GM21423 (cell line): ENCODE results near the gene LRP5.
"Not testable (repeated sequence)": the region's sequence is repeated elsewhere in the genome, so short reads cannot be mapped to it uniquely, and the experiment has no call there.

Source experiments
- ATAC-seq: cut with Tn5 transposase; IDR thresholded peaks from one replicate; pipeline ENCODE4 v1.9.1; 2021; ENCODE audit warnings: mild to moderate bottlenecking, moderate library complexity; ENCODE audit not compliant: unreplicated experiment

Gene LRP5

DNA sequence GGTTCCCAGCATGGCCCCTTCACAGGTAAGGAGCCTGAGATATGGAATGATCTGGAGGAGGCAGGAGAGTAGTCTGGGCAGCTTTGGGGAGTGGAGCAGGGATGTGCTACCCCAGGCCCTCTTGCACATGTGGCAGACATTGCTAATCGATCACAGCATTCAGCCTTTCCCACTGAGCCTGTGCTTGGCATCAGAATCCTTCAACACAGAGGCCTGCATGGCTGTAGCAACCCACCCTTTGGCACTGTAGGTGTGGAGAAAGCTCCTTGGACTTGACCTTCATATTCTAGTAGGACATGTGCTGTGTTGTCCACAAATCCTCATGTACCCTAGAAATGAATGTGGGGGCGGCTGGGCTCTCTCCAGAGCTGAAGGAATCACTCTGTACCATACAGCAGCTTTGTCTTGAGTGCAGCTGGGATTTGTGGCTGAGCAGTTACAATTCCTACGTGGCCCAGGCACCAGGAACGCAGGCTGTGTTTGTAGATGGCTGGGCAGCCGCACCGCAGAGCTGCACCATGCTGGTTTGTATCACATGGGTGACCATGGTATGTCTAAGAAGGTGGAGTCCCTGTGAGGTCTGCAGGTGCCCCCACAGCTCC lies 126.4 kb downstream of the LRP5 start:
- no peak for ATAC-seq

DNA sequence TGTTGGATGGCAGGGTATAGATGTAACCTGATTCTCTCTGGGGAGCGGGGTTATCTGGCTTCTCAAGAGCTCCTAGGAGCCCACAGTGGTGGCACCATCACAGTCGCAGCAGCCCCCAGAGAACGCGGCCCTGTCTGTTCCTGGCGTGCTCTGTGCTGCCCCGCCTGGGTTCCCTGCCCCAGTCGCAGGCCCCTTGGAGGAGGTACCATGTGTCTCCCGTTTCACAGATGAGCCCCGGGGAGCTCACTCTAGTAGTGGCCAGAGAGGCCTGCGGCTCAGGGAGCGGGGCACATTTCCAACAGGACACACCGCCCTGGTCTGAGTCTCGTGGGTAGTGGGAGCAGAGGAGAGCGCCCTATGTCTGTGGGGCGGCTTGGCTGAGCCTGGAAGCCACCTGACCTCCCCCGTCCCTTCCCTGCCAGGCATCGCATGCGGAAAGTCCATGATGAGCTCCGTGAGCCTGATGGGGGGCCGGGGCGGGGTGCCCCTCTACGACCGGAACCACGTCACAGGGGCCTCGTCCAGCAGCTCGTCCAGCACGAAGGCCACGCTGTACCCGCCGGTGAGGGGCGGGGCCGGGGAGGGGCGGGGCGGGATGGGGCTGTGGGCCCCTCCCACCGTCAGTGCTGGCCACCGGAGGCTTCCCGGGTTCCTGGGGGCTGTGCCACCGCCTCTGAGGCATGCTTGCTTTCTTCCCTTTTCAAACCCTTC lies 127.1 kb downstream of the LRP5 start:
- ATAC-seq: no peak

DNA sequence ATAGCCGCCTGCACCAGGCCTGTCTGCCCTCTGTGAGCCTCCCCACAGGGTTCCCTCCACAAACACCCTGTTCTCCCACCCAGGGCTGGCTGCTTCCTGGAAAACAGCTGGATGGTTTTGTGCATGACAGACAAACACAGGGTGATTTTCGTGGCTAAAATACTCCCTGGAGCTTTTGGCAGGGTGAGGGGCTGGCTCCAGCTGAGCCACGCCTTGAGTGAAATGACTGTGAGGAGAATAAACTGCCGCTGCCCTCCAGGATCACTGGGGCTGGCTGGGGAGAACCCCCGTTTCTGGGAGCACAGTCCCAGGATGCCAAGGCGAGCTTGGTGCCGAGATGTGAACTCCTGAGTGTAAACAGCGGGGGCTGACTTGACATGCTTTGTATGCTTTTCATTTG lies 127.8 kb downstream of the LRP5 start:
- no peak for ATAC-seq

DNA sequence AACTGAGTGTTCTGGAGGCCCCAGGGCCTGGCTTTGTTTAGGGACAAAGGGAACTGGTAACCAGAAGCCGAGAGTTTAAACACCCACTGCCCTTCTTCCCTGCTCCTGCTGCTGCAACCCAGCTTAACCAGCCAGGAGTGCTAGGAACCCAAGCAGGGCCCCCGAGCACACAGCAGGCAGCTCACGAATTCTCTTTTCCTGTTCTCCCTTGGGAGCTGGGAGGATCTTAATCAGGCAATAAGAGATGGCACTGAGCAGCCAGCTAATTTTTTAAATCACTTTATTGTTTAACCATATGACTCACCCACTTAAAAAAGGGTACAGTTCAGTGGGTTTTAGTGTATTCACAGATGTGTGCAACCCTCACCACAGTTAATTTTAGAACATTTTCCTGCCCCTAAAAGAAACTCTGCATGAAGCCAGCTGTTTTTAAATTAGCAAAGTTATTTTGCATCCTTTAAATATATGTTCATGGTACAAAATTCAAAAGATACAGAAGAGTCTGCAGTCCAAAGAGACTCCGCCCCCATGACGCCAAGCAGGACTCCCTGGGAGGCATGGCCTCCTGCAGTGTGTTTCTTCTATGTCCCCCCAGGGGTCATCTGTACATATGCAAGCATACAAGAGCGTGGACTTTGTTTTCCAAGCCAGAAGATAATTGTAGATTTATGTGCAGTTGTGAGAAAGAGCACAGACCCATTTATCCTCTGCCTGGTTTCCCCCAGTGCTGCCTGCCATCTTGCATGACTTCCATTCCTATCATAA lies 129.3 kb downstream of the LRP5 start:
- ATAC-seq: no peak

DNA sequence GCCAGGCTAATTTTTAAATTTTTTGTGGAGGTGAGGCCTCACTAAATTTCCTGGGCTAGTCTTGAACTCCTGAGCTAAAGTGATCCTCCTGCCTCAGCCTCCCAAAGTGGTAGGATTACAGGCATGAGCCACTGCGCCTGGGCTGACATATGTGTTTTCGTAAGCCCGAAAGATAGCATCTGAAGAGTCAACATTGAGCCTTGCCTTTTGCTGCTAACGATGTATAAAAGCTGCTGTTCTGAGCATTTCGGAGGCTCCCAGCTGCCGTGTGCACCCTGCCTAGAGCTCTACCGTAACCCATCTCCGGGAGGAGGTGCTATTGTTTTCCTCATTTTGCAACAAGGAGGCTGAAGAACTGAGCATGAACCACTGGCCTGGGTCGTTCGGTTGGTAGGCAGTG lies 130.0 kb downstream of the LRP5 start:
- ATAC-seq: no peak

DNA sequence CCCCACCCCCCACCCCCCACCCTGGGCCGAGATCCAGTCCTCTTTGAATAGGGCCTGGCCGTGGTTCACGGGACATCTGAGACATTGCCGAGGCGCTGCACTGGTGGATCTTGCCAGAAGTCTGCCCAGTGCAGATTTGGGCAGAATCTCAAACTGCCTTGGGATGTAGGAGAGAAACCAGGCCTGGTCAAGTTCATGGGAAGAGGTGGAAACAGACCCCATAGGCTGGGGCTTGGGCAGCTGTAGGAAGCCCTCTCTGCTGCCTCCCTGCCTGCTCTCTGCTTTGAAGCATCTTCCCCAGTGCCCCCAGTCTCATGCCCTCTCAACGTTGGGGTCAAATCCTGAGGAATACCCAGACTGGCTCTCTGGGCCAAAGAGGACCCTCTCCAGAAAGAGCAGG lies 132.2 kb downstream of the LRP5 start:
- no peak for ATAC-seq

DNA sequence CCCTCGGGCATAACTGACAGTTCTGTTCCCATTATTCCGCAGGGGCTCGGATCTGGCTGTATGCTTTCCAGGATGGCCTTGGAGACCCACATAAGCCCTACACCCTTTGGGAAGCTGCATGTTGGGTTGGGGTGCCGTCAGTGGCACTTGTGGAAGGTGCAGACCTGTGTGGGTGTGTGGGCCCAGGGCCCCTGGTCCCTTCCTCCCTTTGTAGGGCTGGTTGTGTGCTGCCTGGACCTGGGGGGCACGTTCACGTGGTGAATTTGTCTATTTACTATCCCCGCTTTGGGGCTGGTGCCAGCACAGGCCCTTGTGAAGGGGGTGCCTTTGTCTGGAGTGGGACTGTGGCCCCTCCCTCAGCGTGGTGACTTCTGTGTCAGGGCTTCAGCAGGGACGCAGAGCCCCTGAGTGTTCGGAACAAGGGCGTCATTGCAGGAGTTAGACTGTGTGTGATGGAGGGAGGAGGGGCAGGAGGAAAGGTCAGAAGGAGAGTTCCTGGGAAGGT lies 133.2 kb downstream of the LRP5 start:
- no peak for ATAC-seq

DNA sequence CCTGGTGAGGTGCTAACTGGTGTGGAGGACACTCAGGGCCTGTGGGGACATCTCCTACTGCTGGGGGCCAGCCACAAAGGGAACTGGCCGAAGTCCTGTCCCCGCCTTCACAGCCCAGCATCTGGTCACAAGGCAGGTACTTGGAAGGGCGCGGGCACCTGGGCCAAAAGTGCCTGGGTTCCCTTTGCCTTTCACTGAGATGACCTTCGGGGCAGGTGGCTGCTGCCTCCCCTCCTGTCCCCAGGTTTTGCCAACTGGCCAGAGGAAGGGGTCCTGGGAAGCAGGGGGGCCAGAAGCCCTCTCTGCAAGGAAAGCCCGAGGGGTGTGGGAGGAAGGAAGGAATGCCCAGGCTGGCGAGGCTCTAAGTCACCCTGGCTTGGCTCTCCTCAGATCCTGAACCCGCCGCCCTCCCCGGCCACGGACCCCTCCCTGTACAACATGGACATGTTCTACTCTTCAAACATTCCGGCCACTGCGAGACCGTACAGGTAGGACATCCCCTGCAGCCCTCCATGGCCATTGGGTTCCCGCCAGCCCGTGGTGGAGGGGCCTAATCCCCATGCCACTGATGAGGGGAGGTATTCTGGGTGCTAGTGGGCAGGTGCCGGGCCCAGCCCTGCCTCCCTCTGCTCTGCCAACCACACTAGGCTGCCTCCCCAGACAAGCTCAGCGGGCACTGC lies 133.8 kb downstream of the LRP5 start:
- ATAC-seq: no peak

DNA sequence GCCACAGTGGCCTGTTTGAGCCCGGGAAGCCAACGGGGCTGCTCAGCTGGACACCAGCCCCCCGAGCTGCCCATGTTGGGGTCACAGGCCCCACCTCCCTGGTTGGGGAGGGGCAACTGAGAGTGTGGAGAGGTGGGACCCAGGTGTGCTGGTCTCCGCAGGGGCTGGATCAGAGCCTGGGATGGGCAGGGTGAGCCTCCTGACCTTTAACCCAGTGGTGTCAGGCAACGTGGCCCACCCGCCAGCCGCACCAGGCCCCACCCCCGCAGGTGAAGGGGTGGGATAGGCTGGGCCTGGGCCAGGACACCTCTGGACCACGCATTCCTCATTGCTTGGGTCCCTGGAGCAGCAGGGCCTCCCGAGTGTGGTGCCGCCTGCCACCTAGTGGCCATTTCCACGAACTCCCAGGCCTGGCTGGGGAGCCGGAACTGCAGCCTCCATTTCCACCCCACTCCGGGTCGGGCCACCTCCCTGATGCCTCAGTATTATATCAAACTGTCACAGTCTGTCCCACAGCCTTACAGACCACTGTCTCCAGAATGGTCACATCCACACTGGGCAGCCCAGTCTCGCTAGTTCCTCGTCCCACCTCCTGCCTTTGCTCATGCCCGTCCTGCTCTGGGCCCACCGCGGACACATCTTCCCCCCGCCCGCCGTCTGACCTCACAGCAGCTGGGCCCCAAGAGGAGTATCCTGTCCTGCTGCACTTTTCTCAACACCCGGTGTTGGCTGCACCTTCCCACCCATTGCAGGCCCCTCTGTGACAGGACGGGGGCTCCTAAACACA lies 134.8 kb downstream of the LRP5 start:
- ATAC-seq: peak; percentile 55

DNA sequence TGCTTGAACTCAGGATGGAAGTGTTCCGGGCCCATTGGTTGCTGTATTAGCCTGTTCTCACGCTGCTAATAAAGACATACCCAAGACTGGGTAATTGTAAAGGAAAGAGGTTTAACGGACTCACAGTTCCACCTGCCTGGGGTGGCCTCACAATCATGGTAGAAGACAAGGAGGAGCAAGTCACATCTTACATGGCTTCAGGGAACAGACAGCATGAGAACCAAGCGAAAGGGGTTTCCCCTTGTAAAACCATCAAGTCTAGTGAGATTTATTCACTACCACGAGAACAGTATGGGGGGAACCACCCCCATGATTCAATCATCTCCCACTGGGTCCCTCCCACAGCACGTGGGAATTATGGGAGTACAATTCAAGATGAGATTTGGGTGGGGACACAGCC lies 135.5 kb downstream of the LRP5 start:
- not testable (repeated sequence) for ATAC-seq

DNA sequence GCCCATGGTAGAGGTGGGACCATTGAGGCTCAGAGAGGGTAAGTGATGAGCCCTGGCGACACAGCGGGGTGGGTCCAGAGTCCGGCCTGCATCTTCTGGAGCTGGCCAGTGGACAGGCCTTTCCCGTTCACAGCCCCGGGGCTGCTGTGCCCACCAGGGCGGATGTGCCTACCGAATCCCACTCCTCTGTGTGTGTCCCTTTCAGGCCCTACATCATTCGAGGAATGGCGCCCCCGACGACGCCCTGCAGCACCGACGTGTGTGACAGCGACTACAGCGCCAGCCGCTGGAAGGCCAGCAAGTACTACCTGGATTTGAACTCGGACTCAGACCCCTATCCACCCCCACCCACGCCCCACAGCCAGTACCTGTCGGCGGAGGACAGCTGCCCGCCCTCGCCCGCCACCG lies 136.2 kb downstream of the LRP5 start:
- no peak for ATAC-seq

DNA sequence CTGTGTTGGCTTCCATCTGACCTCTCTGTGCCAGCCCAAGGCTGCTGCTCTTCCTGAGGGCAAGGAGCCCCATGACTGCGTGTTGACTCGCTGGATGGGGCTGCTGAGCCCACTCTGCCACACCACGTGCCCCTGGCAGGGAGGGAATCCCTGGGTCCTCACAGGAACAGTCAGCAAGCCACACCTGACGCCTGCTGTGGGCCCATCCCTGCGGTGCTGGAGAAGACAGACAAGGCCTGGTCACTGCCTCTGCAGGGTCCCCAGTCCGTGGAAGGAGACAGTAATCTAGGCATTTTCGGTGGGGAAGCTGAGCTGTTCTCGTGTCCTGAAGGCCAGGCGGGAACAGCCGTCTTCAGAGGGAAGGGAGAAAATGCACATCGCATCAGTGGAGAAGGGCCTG lies 137.6 kb downstream of the LRP5 start:
- ATAC-seq: no peak

DNA sequence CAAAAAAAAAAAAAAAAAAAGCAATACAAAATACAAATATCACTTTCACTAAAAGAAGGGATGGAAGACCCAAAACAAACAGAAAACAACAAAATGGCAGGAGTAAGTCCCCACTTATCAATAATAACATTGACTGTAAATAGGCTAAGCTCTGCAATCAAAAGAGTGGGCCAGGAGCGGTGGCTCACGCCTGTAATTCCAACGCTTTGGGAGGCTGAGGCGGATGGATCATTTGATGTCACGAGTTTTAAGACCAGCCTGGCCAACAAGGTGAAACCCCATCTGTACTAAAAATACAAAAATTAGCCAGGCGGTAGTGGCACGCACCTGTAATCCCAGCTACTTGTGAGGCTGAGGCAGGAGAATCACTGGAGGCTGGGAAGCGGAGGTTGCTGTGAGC lies 138.3 kb downstream of the LRP5 start:
- no peak for ATAC-seq

DNA sequence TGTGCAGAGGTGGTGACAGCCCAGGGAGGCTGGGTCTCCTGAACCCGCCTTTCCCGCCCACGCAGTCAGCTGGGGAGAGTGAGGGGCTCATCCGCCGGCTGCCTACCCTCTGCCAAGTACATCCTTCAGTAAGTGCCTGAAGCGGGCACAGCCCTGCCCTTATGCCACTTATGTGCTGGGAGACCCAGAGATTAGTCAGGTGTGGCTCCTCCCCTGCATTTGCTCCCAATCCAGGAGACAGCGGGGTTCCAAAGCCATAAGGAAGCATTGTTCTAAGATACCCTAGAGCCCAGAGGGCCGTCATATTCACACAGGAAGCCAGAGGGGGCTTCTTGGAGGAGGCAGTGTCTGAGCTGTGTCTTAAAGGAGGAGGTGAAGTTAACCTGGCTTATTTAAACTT lies 142.4 kb downstream of the LRP5 start:
- no peak for ATAC-seq

DNA sequence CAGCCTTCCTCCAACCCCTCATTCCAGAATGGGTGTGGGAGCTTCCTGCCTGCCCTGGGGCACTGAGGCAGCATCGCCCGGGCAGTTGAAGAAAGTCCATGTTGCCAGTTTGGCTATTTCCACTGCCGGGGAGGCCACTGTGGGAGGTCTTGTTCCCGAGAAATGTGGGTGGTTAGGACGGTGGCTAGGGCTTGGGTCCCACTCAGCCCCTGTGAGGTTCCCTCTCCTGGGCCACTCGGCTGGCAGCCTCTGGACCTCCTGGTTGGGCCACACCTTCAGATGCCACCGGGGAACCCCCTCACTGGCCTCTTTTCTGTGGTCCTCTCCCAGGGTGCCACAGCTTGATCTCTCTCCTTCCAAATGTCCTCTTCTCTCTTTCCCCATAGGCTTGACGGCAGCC lies 143.1 kb downstream of the LRP5 start:
- no peak for ATAC-seq

DNA sequence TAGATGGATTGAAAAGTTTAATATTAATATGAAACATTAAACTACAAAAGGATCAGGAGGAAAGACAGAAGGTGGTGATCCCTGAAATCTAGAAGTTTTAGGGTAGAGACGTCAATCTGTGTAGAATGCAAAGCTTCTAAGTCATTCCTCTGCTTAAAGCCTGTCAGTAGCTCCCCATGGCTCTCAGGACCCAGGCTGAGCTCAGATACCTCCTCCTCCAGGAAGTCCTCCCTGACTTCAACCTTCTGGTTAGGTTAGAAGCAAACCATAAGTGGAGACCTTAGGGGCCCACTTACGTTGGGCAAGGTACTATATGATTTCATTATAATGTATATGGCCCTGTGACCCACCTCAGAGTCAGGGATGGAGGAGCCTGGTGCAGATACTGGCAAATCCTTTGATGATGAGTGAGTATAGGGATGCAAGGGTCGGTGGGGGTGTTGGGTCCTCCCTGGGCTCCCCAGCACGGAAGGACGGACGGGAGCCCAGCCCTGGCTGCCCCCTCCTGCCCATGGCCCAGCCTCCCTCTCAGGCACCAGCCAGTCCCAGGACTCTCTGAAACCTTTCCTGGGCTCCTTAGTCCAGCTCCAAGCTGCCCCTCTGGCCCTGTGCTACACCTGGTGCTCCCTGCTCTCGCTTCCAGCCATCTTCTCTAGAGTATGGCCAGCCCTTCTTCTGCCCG lies 145.0 kb downstream of the LRP5 start:
- no peak for ATAC-seq

DNA sequence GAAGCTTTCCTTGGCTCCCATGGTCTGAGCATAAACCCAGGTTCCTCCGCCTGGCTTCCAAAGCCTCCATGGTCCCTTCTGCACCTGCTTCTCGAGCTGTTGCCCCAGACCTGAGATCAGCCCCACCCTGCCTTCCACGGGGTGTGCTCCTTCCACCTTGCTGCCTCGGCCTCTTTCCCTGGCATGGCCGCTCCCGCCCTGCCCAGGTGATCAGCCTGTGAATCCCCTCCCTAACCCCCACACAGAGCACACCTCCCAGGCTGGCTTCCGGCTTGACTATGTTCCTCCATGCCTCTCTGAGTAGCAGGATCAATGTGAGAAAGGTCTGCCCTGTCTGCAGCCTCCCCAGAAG lies 145.5 kb downstream of the LRP5 start:
- no peak for ATAC-seq

DNA sequence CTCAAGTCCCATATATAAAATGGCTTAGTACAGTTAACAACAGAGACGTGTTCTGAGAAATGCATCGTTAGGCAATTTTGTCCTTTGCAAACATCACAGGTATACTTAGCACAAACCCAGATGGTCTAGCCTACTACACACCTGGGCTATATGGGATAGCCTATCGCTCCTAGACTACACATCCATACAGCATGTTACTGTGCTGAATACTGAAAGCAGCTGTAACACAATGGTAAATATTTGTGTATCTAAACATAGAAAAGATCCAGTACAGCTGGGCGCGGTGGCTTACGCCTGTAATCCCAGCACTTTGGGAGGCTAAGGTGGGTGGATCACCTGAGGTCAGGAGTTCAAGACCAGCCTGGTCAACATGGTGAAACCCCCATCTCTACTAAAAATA lies 145.9 kb downstream of the LRP5 start:
- ATAC-seq: not testable (repeated sequence)

DNA sequence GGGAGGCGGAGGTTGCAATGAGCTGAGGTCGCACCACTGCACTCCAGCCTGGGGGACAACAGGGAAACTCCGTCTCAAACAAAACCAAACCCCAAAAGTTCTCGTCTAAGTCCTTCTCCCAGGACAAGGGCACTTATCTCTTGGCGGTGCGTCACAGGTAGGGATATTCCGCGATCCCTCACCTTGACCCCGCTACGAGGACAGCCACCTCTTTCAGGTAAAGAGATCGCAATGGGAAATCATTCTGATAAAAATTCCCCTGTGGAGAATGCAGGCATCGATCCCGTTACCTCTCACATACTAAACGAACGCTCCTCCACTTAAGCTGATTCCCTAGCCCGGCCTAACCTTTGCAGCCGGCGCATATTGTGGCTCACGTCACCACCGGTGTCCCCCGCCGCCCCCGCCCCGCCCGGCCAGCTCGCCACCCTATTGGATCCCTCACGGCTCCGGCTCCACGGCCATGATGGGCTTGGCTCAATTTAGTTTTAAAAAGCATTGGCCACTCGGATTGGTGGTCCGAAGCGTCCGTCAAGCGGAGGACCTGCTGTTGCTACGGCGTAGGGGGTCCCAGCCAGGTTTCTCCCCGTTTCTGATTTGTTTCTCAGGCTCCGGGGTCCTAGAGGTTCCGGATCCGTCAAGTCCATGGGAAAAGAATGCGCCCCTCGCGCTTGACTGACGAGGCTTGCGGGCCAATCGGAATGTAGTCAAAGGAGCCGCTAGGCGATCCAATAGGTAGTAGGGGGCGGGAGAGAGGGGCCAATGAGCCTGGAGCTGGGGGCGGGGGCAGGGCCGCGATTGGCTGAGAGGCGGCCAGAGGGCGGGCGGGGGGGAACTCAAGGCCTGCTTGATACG lies 147.7 kb downstream of the LRP5 start:
- ATAC-seq: peak; percentile 76
